HL-60/S4 (cell line): ENCODE measurements around the gene MYRIP.
"Not testable (repeated sequence)": the region's sequence is repeated elsewhere in the genome, so short reads cannot be mapped to it uniquely, and the experiment has no call there.

ENCODE experiments used
- in situ Hi-C: fragments of 300-500 bp; cut with MboI; formaldehyde crosslinking; loops from 2 replicates; pipeline ENCODE4 v1.14.3; 2022; ENCODE audit warnings: low sequenced_read_pairs

Gene MYRIP

GRCh38 chr3:39806820-39807219, 2.6 kb upstream of the MYRIP start:
- in situ Hi-C loops = no loop called here

GRCh38 chr3:39808467-39809180, 785 bp upstream of the MYRIP start:
- in situ Hi-C loops = no loop called here

- in situ Hi-C loops = no loop called here
Observed at GRCh38 chr3:39809995-39810595, 686 bp downstream of the MYRIP start.

- in situ Hi-C loops = no loop called here
Observed at GRCh38 chr3:39810647-39811161, 1.3 kb downstream of the MYRIP start.

- in situ Hi-C loops = no loop called here
Observed at GRCh38 chr3:39811561-39811960, 2.2 kb downstream of the MYRIP start.

- in situ Hi-C loops = no loop called here
Observed at GRCh38 chr3:39812537-39812936, 3.1 kb downstream of the MYRIP start.

- in situ Hi-C loops = no loop called here
Observed at GRCh38 chr3:39814007-39814406, 4.6 kb downstream of the MYRIP start.

GRCh38 chr3:39819899-39820298, 10.5 kb downstream of the MYRIP start:
- in situ Hi-C loops = no loop called here

- in situ Hi-C loops = not testable (repeated sequence)
Observed at GRCh38 chr3:39833764-39834163, 24.4 kb downstream of the MYRIP start.

- in situ Hi-C loops = no loop called here
Observed at GRCh38 chr3:39839484-39839883, 30.1 kb downstream of the MYRIP start.

GRCh38 chr3:39843440-39843839, 34.0 kb downstream of the MYRIP start:
- in situ Hi-C loops = no loop called here

GRCh38 chr3:39848365-39848764, 39.0 kb downstream of the MYRIP start:
- in situ Hi-C loops = no loop called here

GRCh38 chr3:39849992-39850715, 40.7 kb downstream of the MYRIP start:
- in situ Hi-C loops = no loop called here

- in situ Hi-C loops = no loop called here
Observed at GRCh38 chr3:39850716-39851032, 41.3 kb downstream of the MYRIP start.

- in situ Hi-C loops = no loop called here
Observed at GRCh38 chr3:39855517-39855916, 46.1 kb downstream of the MYRIP start.

- in situ Hi-C loops = no loop called here
Observed at GRCh38 chr3:39869890-39870289, 60.5 kb downstream of the MYRIP start.

GRCh38 chr3:39870706-39871105, 61.3 kb downstream of the MYRIP start:
- in situ Hi-C loops = no loop called here

- in situ Hi-C loops = no loop called here
Observed at GRCh38 chr3:39879581-39879980, 70.2 kb downstream of the MYRIP start.

GRCh38 chr3:39882111-39882510, 72.7 kb downstream of the MYRIP start:
- in situ Hi-C loops = no loop called here

GRCh38 chr3:39892068-39892467, 82.7 kb downstream of the MYRIP start:
- in situ Hi-C loops = no loop called here

- in situ Hi-C loops = no loop called here
Observed at GRCh38 chr3:39896184-39896583, 86.8 kb downstream of the MYRIP start.

- in situ Hi-C loops = no loop called here
Observed at GRCh38 chr3:39900462-39901002, 91.1 kb downstream of the MYRIP start.
